ENCODE data around the gene NOL4L.

The NOL4L gene

DNA sequence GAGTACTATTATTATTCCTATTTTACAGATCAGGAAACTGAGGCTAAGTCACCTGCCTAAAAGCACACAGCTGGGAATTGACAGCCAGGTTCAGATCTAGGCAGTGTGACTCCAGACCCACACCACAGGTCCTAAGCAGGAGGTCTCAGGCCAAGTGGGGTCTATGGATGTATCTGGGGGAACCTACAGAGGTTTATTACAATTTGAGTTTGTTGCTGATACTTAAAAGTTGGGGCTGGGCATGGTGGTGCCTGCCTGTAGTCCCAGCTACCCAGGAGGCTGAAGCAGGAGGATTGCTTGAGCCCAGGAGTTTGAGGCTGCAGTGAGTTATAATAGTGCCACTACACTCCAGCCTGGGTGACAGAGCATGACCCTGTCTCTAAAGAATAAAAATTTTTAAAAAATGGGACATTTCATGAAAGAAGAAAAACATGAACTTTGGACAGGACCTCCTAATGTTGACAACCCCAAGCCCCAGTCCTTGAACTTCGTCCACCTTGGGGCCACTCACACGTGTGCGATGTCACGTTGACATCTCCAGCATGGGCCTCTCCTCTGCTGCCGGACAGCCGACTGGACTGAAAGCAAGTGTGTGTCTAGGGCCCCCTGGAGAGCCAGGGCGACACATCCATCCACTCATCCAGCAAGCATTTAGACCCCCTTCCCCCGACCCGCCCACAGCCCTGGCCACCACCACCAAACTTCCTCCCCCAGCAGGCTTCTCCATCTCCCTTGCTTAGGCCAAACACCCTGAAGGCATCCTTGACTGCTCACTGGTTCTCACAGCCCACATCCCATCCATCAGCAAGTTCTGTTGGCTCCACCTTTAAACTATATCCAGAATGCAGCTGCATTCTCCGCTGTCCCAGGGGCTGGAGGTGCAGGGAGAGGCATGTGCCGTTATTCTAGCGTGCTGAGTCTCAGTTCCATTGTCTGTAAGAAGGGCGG is 40.0 kb downstream of the NOL4L start:
- H3K4me3 ChIP-seq (ENCODE audit: low read length): no peak overlapping the region
- TF ChIP-seq, protein P1, sequence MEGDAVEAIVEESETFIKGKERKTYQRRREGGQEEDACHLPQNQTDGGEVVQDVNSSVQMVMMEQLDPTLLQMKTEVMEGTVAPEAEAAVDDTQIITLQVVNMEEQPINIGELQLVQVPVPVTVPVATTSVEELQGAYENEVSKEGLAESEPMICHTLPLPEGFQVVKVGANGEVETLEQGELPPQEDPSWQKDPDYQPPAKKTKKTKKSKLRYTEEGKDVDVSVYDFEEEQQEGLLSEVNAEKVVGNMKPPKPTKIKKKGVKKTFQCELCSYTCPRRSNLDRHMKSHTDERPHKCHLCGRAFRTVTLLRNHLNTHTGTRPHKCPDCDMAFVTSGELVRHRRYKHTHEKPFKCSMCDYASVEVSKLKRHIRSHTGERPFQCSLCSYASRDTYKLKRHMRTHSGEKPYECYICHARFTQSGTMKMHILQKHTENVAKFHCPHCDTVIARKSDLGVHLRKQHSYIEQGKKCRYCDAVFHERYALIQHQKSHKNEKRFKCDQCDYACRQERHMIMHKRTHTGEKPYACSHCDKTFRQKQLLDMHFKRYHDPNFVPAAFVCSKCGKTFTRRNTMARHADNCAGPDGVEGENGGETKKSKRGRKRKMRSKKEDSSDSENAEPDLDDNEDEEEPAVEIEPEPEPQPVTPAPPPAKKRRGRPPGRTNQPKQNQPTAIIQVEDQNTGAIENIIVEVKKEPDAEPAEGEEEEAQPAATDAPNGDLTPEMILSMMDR (conservative IDR thresholded peaks at IDR 0.05; ENCODE audit: low read depth, low read length): no peak
- DNase-seq (ENCODE audit: low read depth): no peak

DNA sequence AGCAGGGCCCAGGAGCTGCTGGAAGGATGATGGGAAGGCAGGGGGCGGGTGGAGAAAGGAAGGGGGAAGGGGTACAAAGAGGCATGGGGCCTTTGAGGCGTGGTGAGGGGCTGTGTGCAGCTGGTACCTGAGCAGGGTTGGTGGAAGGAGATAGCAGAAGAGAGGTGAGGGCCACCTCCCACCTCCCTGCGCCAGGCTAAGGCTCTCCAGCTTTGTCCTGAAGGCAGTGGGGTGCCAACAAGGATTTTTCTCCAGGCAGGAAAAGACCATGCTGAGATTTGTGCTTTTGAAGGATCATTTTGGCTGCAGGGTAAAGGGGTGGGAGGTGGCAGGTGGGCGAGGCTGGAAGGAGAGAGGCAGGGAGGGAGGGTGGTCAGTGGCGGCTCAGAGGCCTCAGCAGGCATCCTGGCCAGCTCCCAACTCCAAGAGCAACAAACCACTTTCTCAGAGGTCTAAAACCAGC is 40.8 kb downstream of the NOL4L start:
- TF ChIP-seq, protein P1 (conservative IDR thresholded peaks at IDR 0.05; ENCODE audit: low read depth, low read length): no peak
- no peak overlapping the region for H3K4me3 ChIP-seq (ENCODE audit: low read length)
- DNase-seq (ENCODE audit: low read depth): no peak

DNA sequence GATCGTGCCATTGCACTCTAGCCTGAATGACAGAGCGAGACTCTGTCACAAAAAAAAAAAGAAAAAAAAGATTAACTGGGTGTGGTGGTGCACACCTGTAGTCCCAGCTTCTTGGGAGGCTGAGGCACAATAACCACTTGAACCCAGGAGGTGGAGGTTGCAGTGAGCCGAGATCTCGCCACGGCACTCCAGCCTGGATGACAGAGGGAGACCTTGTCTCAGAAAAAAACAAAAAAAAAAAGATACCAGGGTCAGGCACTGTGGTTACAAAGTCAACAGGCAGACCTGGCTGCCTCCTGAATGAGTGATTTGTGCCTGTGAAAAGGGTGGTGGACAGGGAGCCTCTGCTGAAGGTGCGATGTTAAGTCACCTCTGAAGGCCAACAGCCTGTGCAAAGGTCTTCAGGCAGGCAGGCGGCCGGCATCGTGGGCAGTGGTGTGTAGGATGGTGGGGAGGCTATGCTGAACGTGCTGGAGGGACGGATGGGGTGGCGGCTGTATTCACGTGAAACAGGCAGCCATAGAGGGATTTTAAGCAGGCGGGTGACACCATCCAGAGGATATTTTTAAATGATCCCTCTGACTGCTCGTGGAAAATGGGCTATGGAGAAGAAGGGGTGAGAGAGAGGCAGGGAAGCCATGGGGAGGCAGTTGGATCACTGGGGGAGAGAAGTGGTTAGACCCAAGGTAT is 41.4 kb downstream of the NOL4L start:
- TF ChIP-seq, protein P1 (conservative IDR thresholded peaks at IDR 0.05; ENCODE audit: low read depth, low read length): no peak
- DNase-seq (ENCODE audit: low read depth): no peak
- H3K4me3 ChIP-seq (ENCODE audit: low read length): no peak overlapping the region

DNA sequence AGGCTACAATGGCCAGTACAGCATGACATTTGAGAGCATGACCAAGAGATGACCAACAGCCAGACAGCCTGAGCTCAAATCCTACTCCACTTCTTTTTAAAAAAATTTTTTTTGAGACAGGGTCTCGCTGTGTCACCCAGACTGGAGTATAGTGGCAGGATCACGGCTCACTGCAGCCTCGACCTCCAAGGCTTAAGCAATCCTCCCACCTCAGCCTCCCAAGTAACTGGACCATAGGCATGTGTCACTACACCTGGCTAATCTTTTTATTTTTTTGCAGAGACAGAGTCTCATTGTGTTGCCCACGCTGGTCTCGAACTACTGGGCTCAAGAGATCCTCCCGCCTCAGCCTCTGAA is 42.9 kb downstream of the NOL4L start:
- no peak for DNase-seq (ENCODE audit: low read depth)
- TF ChIP-seq, protein P1 (conservative IDR thresholded peaks at IDR 0.05; ENCODE audit: low read depth, low read length): no peak
- no peak overlapping the region for H3K4me3 ChIP-seq (ENCODE audit: low read length)

DNA sequence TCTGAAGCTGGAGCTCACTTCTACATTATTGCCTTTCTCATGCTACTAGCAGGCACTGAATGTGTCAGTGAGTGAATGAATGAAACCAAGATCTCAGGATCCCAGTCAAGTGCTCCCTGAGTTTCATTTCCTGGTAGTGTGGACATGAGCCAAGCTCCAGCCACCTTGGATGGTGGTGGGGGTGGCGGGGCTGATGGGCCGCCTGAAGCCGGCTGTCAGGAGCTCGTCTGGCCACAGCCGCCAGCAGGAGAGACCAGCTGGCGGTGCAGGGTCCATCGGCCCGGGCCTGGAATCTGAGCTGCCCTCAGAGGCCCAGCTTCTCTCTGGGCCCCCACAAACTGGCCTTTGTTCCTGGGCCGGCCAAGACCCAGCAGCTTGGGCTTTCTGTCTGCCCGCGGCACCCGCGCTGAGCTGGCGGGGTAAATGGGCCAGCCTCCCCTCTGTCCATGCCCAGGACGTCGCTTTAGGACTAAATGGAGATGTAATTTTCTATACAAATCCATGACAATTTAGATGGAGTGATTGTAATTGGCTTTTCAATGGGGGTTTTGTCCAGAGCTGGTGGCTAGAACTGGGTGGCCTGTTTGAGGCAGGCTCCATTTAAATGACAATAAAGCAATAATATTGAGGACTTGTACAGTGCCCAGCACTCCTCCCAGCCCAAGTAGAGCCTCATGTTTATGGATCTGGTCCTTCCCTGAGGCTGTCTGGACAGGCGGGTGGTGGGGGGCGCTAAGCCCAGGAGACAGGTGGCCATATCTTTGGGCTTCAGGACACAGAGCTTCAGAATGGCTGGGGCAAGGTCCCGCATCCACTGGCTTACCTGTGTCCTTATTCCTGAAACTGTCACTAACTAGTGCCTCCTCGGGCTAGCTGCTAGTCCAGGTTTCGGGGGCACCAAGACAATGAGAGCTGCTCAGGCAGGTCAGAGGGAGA is 43.5 kb downstream of the NOL4L start:
- no peak overlapping the region for H3K4me3 ChIP-seq (ENCODE audit: low read length)
- TF ChIP-seq, protein P1 (conservative IDR thresholded peaks at IDR 0.05; ENCODE audit: low read depth, low read length): no peak

DNA sequence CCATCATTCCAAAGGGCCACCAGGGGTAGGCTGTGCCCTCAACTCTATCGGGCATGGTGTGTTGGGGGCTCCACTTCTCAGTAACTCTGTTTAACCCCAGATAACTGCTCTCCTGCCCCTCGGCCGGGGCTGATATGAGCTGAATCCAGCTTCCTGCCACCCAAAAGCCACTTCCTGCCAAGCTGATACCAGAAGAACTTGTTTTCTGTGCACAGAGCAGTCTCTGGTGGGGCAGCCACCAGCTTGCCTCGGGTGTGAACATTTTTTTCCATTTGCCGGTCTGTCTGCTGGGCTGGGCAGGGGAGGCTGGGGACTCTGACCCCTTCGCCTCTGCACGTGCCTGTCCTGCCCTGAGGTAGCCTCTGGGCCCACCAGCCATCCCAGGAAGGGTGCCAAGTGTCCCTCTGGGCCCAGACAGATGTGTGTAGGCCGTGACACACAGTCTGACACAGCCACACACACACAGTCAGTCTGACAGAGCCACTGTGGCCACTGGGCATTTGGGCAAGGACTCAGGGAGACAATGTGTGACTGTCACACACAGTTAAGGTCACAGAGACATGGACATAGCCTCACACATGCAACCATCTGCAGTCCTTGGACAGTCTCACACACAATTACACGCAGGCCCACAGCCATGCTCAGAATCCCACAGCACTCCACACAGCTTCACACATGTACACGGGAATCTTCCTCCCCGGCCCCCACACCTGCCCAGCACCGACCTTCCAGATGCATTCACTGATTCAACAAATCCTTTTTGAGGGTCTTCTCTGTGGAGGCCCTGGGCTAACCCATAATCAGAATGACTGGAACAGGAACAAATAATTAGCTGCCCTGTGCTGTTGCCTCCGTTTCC is 45.1 kb downstream of the NOL4L start:
- TF ChIP-seq, protein P1 (conservative IDR thresholded peaks at IDR 0.05; ENCODE audit: low read depth, low read length): no peak
- H3K4me3 ChIP-seq (ENCODE audit: low read length): no peak overlapping the region
- DNase-seq (ENCODE audit: low read depth): no peak

More for the DNA sequence above, 43.5 kb downstream of the NOL4L start:
- no peak for DNase-seq (ENCODE audit: low read depth)
